ENCODE data around the gene TYRO3. TPM values are rescaled to one million over a fixed set of nuclear protein-coding genes. Genes with fewer than 3 reads are reported as not detected.

TYRO3 gene
- polyA plus RNA-seq, 1 donor = 15.9 TPM

GRCh38 chr15:41603941-41604911, 45.2 kb downstream of the TYRO3 start:
- DNase-seq (ENCODE audit: low read depth) = peak; percentile 60

GRCh38 chr15:41605566-41605965, 46.6 kb downstream of the TYRO3 start:
- DNase-seq (ENCODE audit: low read depth) = no peak

GRCh38 chr15:41606997-41607396, 48.0 kb downstream of the TYRO3 start:
- DNase-seq (ENCODE audit: low read depth) = peak; percentile 22

- DNase-seq (ENCODE audit: low read depth) = no peak
These were observed 50.1 kb downstream of the TYRO3 start for GRCh38 chr15:41609123-41609522.

GRCh38 chr15:41610048-41610447, 51.0 kb downstream of the TYRO3 start:
- no peak for DNase-seq (ENCODE audit: low read depth)

GRCh38 chr15:41620536-41621199, 61.7 kb downstream of the TYRO3 start:
- DNase-seq (ENCODE audit: low read depth) = no peak

GRCh38 chr15:41621200-41622193, 62.5 kb downstream of the TYRO3 start:
- DNase-seq (ENCODE audit: low read depth) = peak; percentile 52

- no peak for DNase-seq (ENCODE audit: low read depth)
These were observed 63.9 kb downstream of the TYRO3 start for GRCh38 chr15:41622901-41623300.

GRCh38 chr15:41627203-41627602, 68.2 kb downstream of the TYRO3 start:
- DNase-seq (ENCODE audit: low read depth) = no peak

- DNase-seq (ENCODE audit: low read depth) = no peak
These were observed 70.5 kb downstream of the TYRO3 start for GRCh38 chr15:41629463-41629862.

GRCh38 chr15:41629883-41630282, 70.9 kb downstream of the TYRO3 start:
- DNase-seq (ENCODE audit: low read depth) = no peak

- no peak for DNase-seq (ENCODE audit: low read depth)
These were observed 71.7 kb downstream of the TYRO3 start for GRCh38 chr15:41630616-41631217.

- DNase-seq (ENCODE audit: low read depth) = no peak
These were observed 73.0 kb downstream of the TYRO3 start for GRCh38 chr15:41631880-41632470.

Other genes starting within 250 kb of the TYRO3 start
- 3.1 TPM for gene OIP5, start 226.6 kb upstream of the TYRO3 start, polyA plus RNA-seq (ENCODE audit: insufficient read length)
- 29.6 TPM for gene NUSAP1, start 226.3 kb upstream of the TYRO3 start, polyA plus RNA-seq (ENCODE audit: insufficient read length)
- 21.4 TPM for gene NDUFAF1, start 156.7 kb upstream of the TYRO3 start, polyA plus RNA-seq (ENCODE audit: insufficient read length)
- 34.8 TPM for gene RTF1, start 142.1 kb upstream of the TYRO3 start, polyA plus RNA-seq (ENCODE audit: insufficient read length)
- 0.51 TPM for gene ITPKA, start 65.3 kb upstream of the TYRO3 start, polyA plus RNA-seq (ENCODE audit: insufficient read length)
- 12.9 TPM for gene LTK, start 45.4 kb upstream of the TYRO3 start, polyA plus RNA-seq (ENCODE audit: insufficient read length)
- gene RPAP1, start 15.0 kb upstream of the TYRO3 start, polyA plus RNA-seq (ENCODE audit: insufficient read length) = 20.1 TPM
- 21.7 TPM for gene MGA, start 101.2 kb downstream of the TYRO3 start, polyA plus RNA-seq (ENCODE audit: insufficient read length)
- 11.1 TPM for gene MAPKBP1, start 215.3 kb downstream of the TYRO3 start, polyA plus RNA-seq (ENCODE audit: insufficient read length)